Activated CD8-positive, alpha-beta memory T cell treated with anti-CD3 and anti-CD28 coated beads for 1 hour (primary cell): ENCODE results near the gene MCAM.

Experiments used
- DNase-seq, 2 donors: peaks; one replicate each; pipeline ENCODE4 v3.0.0-alpha.2; 2020; ENCODE audit warnings: low read depth in 1 of 2; ENCODE audit errors: extremely low read depth in 1 of 2

The MCAM gene

DNA sequence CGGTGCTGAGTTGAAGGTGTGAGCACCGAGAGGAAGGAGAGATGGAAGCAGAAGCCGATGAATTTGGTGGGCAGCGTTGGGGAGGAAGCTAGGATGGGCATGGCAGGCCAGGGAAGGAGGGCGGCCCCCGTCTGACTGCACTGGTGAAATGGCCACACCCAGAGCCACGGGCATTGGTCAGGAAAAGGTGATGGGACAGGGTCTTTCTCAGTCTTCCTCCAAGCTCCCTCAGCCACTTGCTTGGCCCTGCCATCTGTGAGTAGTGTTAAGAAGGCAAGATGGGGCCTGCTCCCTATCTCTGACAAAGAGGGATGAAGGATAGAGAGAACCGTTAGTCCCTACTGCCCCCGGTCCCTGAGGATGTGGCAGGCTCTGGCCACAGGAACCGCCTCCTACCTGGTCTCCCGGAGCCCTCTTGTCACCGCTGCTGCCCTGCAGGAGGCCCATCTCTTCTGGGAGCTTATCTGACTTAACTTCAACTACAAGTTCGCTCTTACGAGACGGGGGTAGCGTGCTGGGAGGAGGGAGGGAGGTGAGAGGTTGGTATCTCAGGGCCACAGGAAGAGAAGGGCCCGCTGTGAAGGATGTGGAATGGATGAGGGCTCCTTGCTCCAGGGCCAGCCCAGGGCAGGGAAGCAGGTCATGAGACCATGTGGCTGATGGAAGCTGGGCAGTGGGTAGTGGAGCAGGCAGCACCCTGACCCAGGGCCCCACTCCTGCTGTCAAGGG lies 6.8 kb downstream of the MCAM start:
- DNase-seq: no peak

DNA sequence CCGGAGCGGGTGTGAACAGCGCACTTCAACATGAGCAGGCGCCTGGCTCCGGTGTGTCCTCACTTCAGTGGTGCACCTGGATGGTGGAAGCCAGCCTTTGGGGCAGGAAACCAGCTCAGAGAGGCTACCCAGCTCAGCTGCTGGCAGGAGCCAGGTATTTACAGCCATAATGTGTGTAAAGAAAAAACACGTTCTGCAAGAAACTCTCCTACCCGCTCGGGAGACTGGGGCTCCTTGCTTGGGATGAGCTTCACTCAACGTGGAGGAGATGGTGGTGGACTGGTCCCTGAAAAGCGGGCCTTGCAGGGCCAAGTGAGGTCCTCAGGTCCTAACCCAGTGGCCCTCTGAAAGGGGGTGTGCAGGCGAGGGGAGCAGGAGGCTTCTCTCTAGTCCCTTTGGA lies 7.5 kb downstream of the MCAM start:
- DNase-seq: no peak

DNA sequence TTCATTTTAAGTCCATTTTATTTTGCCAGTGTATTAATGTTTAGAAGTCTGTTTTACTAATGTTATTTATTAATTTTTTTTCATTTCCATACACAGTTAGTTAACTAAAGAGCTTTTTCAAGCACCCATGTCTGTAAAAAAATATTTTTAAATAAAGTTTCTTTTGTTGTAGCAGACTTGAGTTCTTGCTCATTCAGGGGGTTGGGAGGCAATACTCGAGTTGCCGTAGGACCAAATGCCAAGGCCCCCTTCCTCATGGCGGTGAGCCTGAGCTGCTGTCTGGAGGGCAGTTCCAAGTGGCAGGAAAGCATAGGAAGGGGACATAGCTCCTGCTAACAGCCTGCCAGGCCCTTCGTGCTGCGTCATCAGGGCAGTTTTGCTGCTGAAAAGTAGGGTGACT lies 9.0 kb downstream of the MCAM start:
- no peak for DNase-seq

GRCh38 chr11:119307219-119307618 lies 9.7 kb downstream of the MCAM start:
- no peak for DNase-seq

GRCh38 chr11:119306373-119306890 lies 10.5 kb downstream of the MCAM start:
- DNase-seq: peak in 1 of 2 donors; percentile 47

DNA sequence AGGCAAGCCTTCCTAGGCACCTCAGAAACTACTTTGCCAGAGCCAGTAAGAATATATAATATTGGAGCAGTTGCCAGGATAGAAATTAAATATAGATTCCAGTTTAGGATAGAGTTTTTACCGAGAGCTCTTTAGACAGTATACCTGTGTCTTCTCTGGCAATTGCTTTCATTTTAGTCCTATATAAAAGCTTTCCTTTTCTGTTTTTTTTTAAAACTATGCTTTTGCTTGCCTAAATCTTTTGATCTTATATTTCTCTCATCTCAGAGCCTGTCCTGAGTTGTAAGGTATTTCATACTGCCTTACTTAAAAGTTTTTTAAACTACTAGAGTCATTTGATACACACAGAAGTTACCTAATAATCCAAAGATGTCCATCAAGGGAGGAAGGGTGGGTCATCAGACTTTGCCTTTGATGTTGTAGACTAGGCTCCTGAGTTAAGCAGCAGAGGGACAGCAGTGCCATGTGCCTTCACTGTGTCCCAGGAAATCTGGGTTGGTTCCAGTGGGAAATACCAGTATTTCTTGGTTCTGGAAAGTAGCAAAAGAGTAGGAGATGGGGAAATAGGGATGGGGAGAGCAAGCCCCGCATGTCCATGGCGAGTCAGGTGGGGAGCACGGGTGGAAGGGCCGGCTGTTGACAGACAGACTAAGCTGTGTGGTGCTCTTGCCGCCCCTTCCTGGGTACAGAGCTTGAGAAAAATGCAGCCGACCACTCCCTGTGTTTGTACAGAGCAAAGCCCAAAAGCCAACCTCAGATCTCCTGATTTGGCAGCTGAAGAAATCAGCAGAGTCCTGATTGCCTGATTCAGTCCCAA lies 11.2 kb downstream of the MCAM start:
- no peak for DNase-seq

DNA sequence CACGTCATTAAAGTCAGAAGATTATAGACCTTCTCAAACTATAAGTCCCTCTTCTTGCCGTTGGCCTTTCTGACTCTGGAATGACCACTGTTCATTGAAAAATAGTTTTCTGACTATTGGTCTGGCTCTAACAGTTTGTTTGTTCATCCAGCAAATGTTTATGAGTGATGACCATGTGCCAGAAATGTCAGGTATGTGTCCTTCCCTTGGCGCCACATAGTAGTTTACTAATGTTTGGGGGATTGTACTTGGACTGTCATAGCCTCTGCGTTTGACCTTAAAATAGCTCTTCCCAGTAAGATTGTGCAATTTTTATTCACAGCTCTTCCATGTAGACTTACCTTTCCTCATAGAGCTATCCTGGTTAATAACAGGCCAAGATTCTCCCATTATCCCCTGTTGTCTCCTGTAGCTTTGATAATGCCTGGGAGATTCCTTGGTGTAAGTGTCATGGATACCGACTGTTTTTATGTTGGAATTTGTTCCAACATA lies 13.7 kb downstream of the MCAM start:
- no peak for DNase-seq

GRCh38 chr11:119300198-119300964 lies 16.5 kb downstream of the MCAM start:
- DNase-seq: no peak

DNA sequence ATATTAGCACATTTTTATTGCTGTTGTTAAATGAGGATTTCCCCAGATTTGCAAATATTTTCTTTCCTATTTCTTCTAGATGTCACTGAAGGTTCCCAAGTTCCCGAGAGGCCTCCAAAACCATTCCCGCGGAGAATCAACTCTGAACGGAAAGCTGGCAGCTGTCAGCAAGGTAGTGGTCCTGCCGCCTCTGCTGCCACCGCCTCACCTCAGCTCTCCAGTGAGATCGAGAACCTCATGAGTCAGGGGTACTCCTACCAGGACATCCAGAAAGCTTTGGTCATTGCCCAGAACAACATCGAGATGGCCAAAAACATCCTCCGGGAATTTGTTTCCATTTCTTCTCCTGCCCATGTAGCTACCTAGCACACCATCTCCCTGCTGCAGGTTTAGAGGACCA lies 17.5 kb downstream of the MCAM start:
- no peak for DNase-seq

DNA sequence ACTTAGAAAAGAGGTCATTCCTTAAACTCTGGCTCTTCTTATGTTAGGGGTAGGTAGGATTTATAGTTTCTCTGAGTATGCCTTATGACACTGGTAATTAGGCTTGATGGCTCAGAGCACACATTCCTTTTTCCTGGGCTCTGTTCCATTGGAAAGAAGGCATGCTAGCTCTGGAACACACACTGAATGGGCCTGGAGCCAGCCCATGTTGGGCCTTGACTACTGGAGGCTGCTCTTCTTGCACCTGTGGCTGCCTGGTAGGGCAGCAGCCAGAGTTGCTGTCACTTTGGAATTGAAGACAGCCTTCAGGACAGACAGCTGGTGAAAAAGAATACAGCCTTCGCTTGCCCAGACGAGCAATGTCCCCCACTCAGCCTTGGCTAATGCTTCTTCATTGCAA lies 18.2 kb downstream of the MCAM start:
- DNase-seq: no peak

GRCh38 chr11:119297938-119298337 lies 19.0 kb downstream of the MCAM start:
- DNase-seq: no peak

- no peak for DNase-seq
Observed at GRCh38 chr11:119295178-119295577, 21.8 kb downstream of the MCAM start.

GRCh38 chr11:119293461-119293860 lies 23.5 kb downstream of the MCAM start:
- DNase-seq: no peak

DNA sequence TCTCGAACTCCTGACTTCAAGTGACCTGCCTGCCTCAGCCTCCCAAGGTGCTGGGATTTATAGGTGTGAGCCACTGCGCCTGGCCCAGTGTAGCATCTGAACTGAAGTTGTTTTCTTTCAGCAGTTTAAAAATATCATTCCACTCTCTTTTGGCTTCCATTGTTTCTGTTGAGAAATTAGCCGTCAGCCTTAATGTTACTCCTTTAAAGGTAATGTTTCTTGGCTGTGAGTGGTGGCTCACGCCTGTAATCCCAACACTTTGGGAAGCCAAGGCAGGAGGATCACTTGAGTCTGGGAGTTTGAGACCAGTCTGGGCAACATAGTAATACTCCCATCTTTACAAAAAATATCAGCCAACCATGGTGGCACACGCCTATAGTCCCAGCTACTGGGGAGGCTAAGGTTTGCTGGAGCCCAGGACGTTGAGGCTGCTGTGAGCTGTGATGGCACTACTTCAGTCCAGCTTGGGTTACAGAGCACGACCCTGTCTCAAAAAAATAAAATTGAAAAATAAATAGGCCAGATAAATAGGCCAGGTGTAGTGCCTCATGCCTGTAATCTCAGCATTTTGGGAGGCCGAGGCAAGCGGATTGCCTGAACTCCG lies 25.9 kb downstream of the MCAM start:
- DNase-seq: no peak

DNA sequence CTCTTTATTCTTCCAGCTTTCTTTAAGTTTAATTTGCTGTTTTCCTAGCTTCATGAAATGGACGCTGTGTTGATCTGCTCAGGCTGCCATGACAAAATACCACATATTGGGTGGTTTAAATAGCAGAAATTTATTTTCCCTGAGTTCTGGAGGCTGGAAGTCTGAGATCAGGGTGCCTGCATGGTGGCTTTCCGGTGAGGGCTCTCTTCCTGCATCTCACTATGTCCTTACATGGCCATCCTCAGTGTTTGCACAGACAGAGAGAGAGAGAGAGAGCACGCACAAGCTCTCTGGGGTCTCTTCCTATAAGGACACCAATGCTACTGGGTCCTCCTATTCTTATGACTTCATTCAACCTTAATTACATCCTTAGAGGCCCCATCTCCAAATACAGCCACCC lies 28.7 kb downstream of the MCAM start:
- no peak for DNase-seq

GRCh38 chr11:119285431-119285830 lies 31.5 kb downstream of the MCAM start:
- no peak for DNase-seq

DNA sequence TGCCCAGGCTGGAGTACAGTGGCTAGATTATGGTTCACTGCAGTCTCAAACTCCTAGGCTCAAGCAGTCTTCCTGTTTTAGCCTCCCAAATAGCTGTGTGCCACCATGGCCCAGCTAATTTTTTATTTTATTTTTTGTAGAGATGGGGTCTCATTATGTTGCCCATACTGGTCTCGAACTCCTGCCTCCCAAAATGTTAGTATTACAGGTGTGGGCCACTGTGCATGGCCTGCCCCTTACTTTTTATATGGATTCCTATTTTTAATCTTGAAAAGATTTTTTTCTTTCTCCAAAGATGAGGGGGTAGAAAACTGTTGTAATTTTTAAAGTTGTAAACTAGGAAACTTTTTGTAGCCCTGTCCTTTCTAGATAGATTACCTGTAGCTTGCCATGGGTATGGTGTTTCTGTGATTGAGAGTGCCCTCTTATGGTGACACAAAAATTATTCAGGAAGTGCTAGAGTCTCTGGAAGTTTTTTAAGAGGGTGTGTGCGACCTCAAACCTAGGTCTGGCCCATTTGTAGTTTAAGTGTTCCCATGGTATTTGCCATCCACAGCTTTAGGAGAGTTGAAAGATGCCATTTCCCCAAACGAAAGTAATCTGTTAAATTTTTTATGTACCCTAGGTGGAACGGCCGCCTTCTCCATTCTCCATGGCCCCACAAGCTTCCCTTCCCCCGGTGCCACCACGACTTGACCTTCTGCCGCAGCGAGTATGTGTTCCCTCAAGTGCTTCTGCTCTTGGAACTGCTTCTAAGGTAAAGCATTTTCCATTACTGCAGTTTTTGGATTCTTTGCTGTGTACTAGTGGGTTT lies 32.4 kb downstream of the MCAM start:
- DNase-seq: no peak

- DNase-seq: no peak
Observed at GRCh38 chr11:119282495-119282894, 34.4 kb downstream of the MCAM start.

- no peak for DNase-seq
Observed at GRCh38 chr11:119277660-119278059, 39.3 kb downstream of the MCAM start.

DNA sequence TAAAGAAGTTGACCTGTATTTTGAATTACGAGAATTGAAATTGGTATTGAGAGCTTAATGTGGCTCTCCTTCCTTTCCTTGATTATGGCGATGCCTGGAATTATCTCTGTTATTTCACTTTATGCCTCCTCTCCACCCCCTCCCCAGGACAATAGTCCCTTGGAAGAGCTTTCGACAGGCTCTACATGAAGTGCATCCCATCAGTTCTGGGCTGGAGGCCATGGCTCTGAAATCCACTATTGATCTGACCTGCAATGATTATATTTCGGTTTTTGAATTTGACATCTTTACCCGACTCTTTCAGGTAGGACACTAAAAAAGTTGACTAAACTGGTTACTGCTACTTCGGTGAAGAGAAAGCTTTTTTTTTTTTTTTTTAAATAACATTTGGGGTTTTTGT lies 43.2 kb downstream of the MCAM start:
- no peak for DNase-seq
